Hepatocyte (in vitro differentiated cells): Measurements from ENCODE around the gene TMPRSS2. TPM values are rescaled to one million over a fixed set of nuclear protein-coding genes. Genes with fewer than 3 reads are reported as not detected.

ENCODE experiments used
- DNase-seq: peaks from one replicate; pipeline ENCODE4 v3.0.0-alpha.2; 2016; ENCODE audit warnings: low spot score
- H2AFZ ChIP-seq: fragments of 200-600 bp; sonication (generic); 2 replicates; pipeline ENCODE4 v1.6.0; 2016; ENCODE audit warnings: antibody characterized with exemption, mild to moderate bottlenecking
- H3K27ac ChIP-seq: fragments of 200-600 bp; sonication (generic); 2 replicates; pipeline ENCODE4 v1.5.1; 2016; ENCODE audit warnings: mild to moderate bottlenecking
- H3K27me3 ChIP-seq: fragments of 200-600 bp; sonication (generic); 2 replicates; pipeline ENCODE4 v1.6.1; 2016
- H3K36me3 ChIP-seq: fragments of 200-600 bp; sonication (generic); replicated peaks from 2 replicates; pipeline ENCODE4 v1.5.1; 2016; ENCODE audit warnings: low read depth; ENCODE audit not compliant: insufficient read depth
- H3K4me1 ChIP-seq: fragments of 200-600 bp; sonication (generic); 2 replicates; pipeline ENCODE4 v1.5.1; 2016; ENCODE audit warnings: mild to moderate bottlenecking, moderate library complexity; ENCODE audit not compliant: insufficient read depth
- H3K4me2 ChIP-seq: fragments of 200-600 bp; sonication (generic); 2 replicates; pipeline ENCODE4 v1.6.0; 2016
- H3K4me3 ChIP-seq: fragments of 200-600 bp; sonication (generic); 2 replicates; pipeline ENCODE4 v1.5.1; 2016; ENCODE audit warnings: mild to moderate bottlenecking
- H3K79me2 ChIP-seq: fragments of 200-600 bp; sonication (generic); 2 replicates; pipeline ENCODE4 v1.6.0; 2017; ENCODE audit warnings: mild to moderate bottlenecking
- H3K9me2 ChIP-seq: fragments of 200-600 bp; sonication (generic); replicated peaks from 2 replicates; pipeline ENCODE4 v1.6.0; 2017; ENCODE audit warnings: mild to moderate bottlenecking; ENCODE audit not compliant: insufficient read depth
- H3K9me3 ChIP-seq: fragments of 200-600 bp; sonication (generic); 2 replicates; pipeline ENCODE4 v1.5.1; 2016; ENCODE audit warnings: low read depth, mild to moderate bottlenecking
- H4K20me1 ChIP-seq: fragments of 200-600 bp; sonication (generic); 2 replicates; pipeline ENCODE4 v1.6.0; 2016; ENCODE audit warnings: mild to moderate bottlenecking; ENCODE audit not compliant: insufficient read depth, poor library complexity, severe bottlenecking
- CTCF ChIP-seq: fragments of 200-600 bp; sonication (generic); IDR thresholded peaks from 2 replicates; pipeline ENCODE4 v1.5.1; 2016; ENCODE audit warnings: antibody characterized with exemption, mild to moderate bottlenecking; ENCODE audit not compliant: poor library complexity
- EZH2 ChIP-seq: fragments of 200-600 bp; sonication (generic); IDR thresholded peaks from 2 replicates; pipeline ENCODE4 v1.6.1; 2016; ENCODE audit warnings: antibody characterized with exemption, mild to moderate bottlenecking, borderline replicate concordance
- EZH2phosphoT487 ChIP-seq: fragments of 200-600 bp; sonication (generic); IDR thresholded peaks from one replicate; pipeline ENCODE4 v1.6.1; 2018; ENCODE audit warnings: antibody characterized with exemption, mild to moderate bottlenecking, low read depth, moderate library complexity; ENCODE audit not compliant: unreplicated experiment, severe bottlenecking
- WGBS: methylation state at CpG from one replicate; pipeline ENCODE4 v1.1.6; 2016; ENCODE audit warnings: low lambda C conversion rate; ENCODE audit errors: missing lambda C conversion rate; 5-methylcytosine and 5-hydroxymethylcytosine counted together
- polyA plus RNA-seq: library from polyadenylated mRNA; unstranded; fragments of >200 nt; fragmentation: Nextera tagmentation; extraction: Ambion mirVana; gene quantifications from 2 replicates; pipeline ENCODE4 v1.2.1, GENCODE V29; 2016
- total RNA-seq: library from RNA; depleted of rRNA; stranded (reverse); fragments of >200 nt; gene quantifications from 2 replicates; pipeline ENCODE4 v1.2.3, GENCODE V29; 2014

The TMPRSS2 gene
- total and polyA plus RNA-seq, 2 experiments from 2014 or later: 65.9 to 121 TPM

- H3K27me3 ChIP-seq: no peaks in the 10 kb centered on the region
- H3K9me2 ChIP-seq: no peaks in the 10 kb centered on the region
- no peak overlapping the region for H3K27ac ChIP-seq
- WGBS: 94% methylated on average over 8 of the region's 8 CpGs
- no peak overlapping the region for H3K4me2 ChIP-seq
- H3K79me2 ChIP-seq: no peaks in the 10 kb centered on the region
- peaks cover 4% of the 10 kb centered on the region for H3K4me1 ChIP-seq
- no peak overlapping the region for H2AFZ ChIP-seq
- H3K36me3 ChIP-seq: no peaks in the 10 kb centered on the region
- H3K4me3 ChIP-seq: no peak overlapping the region
- H4K20me1 ChIP-seq: no peaks in the 10 kb centered on the region
- TF ChIP-seq CTCF (no peak), EZH2 (no peak), EZH2phosphoT487 (no peak)
- no peaks in the 10 kb centered on the region for H3K9me3 ChIP-seq
- DNase-seq: no peak
These were observed 79.6 kb downstream of the TMPRSS2 start for GRCh38 chr21:41428311-41428710.

- Histone ChIP-seq H3K79me2 (no peaks in the 10 kb centered on the region), H3K9me3 (no peaks in the 10 kb centered on the region), H3K4me3 (no peak overlapping the region), H3K36me3 (no peaks in the 10 kb centered on the region), H4K20me1 (no peaks in the 10 kb centered on the region), H3K9me2 (no peaks in the 10 kb centered on the region), H3K4me1 (peaks cover 4% of the 10 kb centered on the region), H3K4me2 (no peak overlapping the region), H3K27me3 (no peaks in the 10 kb centered on the region), H3K27ac (no peak overlapping the region), H2AFZ (no peak overlapping the region)
- no peak for DNase-seq
- 95% methylated on average over 7 of the region's 8 CpGs for WGBS
- no peak for TF ChIP-seq CTCF
- TF ChIP-seq EZH2: no peak
- no peak for TF ChIP-seq EZH2phosphoT487
These were observed 80.4 kb downstream of the TMPRSS2 start for GRCh38 chr21:41427556-41427955.

- Histone ChIP-seq H3K79me2 (no peaks in the 10 kb centered on the region), H2AFZ (peak overlapping the region; percentile 67), H3K36me3 (no peaks in the 10 kb centered on the region), H3K4me2 (peak overlapping the region; percentile 94), H4K20me1 (no peaks in the 10 kb centered on the region), H3K9me2 (no peaks in the 10 kb centered on the region), H3K4me1 (peaks cover 4% of the 10 kb centered on the region), H3K9me3 (no peaks in the 10 kb centered on the region), H3K4me3 (peak overlapping the region; percentile 6), H3K27ac (no peak overlapping the region), H3K27me3 (no peaks in the 10 kb centered on the region)
- 54% methylated on average over 41 of the region's 41 CpGs for WGBS
- no peak for DNase-seq
- no peak for TF ChIP-seq EZH2
- TF ChIP-seq EZH2phosphoT487: no peak
- TF ChIP-seq CTCF: no peak
These were observed 81.1 kb downstream of the TMPRSS2 start for GRCh38 chr21:41426676-41427404.
